Lung (tissue), 12 donors: ENCODE data around the gene RNF149. TPM values are rescaled to one million over a fixed set of nuclear protein-coding genes. Genes with fewer than 3 reads are reported as not detected.
"Not testable (repeated sequence)": the region's sequence is repeated elsewhere in the genome, so short reads cannot be mapped to it uniquely, and the experiment has no call there.

Source experiments
- ATAC-seq: fragments of 200-7000 bp; cut with Tn5 transposase; one replicate; pipeline ENCODE4 v1.9.1; 2020; ENCODE audit warnings: moderate number of reproducible peaks; ENCODE audit not compliant: insufficient read depth, low FRiP score
- DNase-seq, 3 donors: peaks; one replicate each; pipeline ENCODE4 v3.0.0-alpha.2; 2013 to 2017
- H3K27ac ChIP-seq, 2 donors: one replicate each; pipeline ENCODE4 v1.5.1; 2013; ENCODE audit warnings: mild to moderate bottlenecking in 2 of 2, moderate library complexity in 2 of 2, control low read depth in 1 of 2, inconsistent platforms in 1 of 2, low read depth in 1 of 2, low read length in 1 of 2
- H3K27me3 ChIP-seq, 3 donors: one replicate each; pipeline ENCODE4 v1.5.1; 2013; ENCODE audit warnings: low read length in 2 of 3; ENCODE audit not compliant: control insufficient read depth in 3 of 3, insufficient read depth in 3 of 3
- H3K36me3 ChIP-seq, 4 donors: one replicate each; pipeline ENCODE4 v1.5.1; 2013; ENCODE audit warnings: low read length in 4 of 4, mild to moderate bottlenecking in 1 of 4, moderate library complexity in 1 of 4; ENCODE audit not compliant: control insufficient read depth in 4 of 4, insufficient read depth in 4 of 4
- H3K4me1 ChIP-seq, 5 donors: one replicate each; pipeline ENCODE4 v1.5.1; 2013; ENCODE audit warnings: low read length in 5 of 5, mild to moderate bottlenecking in 2 of 5, moderate library complexity in 1 of 5; ENCODE audit not compliant: control insufficient read depth in 5 of 5, insufficient read depth in 5 of 5
- H3K4me3 ChIP-seq: one replicate; pipeline ENCODE4 v1.5.1; 2013; ENCODE audit warnings: mild to moderate bottlenecking, control low read depth, moderate library complexity
- H3K9ac ChIP-seq, 2 donors: one replicate each; pipeline ENCODE4 v1.5.1; 2013; ENCODE audit warnings: low read length in 2 of 2, control low read depth in 1 of 2; ENCODE audit not compliant: insufficient read depth in 1 of 2
- H3K9me3 ChIP-seq, 4 donors: one replicate each; pipeline ENCODE4 v1.5.1; 2013; ENCODE audit warnings: low read length in 3 of 4, mild to moderate bottlenecking in 1 of 4, moderate library complexity in 1 of 4; ENCODE audit not compliant: control insufficient read depth in 4 of 4, insufficient read depth in 3 of 4
- CTCF ChIP-seq: IDR thresholded peaks from 2 replicates; pipeline ENCODE4 v1.5.1; 2012; ENCODE audit warnings: mild to moderate bottlenecking; ENCODE audit errors: control extremely low read depth, extremely low read depth
- WGBS, 2 donors: extraction: QIAGEN DNeasy Blood & Tissue Kit; methylation state at CpG; one replicate each; pipeline ENCODE4 v1.1.7; 2013; 5-methylcytosine and 5-hydroxymethylcytosine counted together
- polyA plus RNA-seq, 2 donors: library from polyadenylated mRNA; stranded (reverse); fragments of 200-250 nt; gene quantifications; one replicate each; pipeline ENCODE4 v1.2.1, GENCODE V29; 2013
- total RNA-seq, 2 donors: library from RNA; depleted of rRNA in 1 of 2; stranded (reverse); fragments of >200 nt in 1 of 2; gene quantifications; one replicate each; pipeline ENCODE4 v1.2.1, GENCODE V29; 2014 to 2021
- donor health status: control.
- donor health status: control.
- donor health status: Bipolar disorder and iron deficiency.
- donor health status: healthy.
- donor health status: DM: yes; HTN: yes; CAD: no.

RNF149 gene
- total and polyA plus RNA-seq, 4 donors = 46.7 to 106 (median 93.4) TPM

- H3K36me3 ChIP-seq = no peaks in the 10 kb centered on the region
- H3K4me3 ChIP-seq = no peak overlapping the region
- no peak for TF ChIP-seq CTCF
- WGBS, 2 donors = 72 to 84% methylated on average over 5 of the region's 5 CpGs
- peaks cover 0 to 18% (median 1%) of the 10 kb centered on the region in 5 donors for H3K4me1 ChIP-seq
- DNase-seq = peak in 2 of 3 donors; percentile 45 to 52
- peak overlapping the region in 1 of 2 donors; percentile 30 for H3K27ac ChIP-seq
- H3K9me3 ChIP-seq = no peaks in the 10 kb centered on the region
- H3K9ac ChIP-seq = no peak overlapping the region
- ATAC-seq = no peak
- no peaks in the 10 kb centered on the region for H3K27me3 ChIP-seq
Observed at GRCh38 chr2:101241158-101241557, 67.3 kb downstream of the RNF149 start.

GRCh38 chr2:101240694-101241093 is 67.8 kb downstream of the RNF149 start:
- not testable (repeated sequence) for H3K9me3 ChIP-seq, H3K9ac ChIP-seq, H3K4me3 ChIP-seq, ATAC-seq, H3K27me3 ChIP-seq, H3K36me3 ChIP-seq
- H3K27ac ChIP-seq = peak overlapping the region in 1 of 2 donors; percentile 30
- DNase-seq = peak in 2 of 3 donors; percentile 50 to 67
- peak; percentile 25 for TF ChIP-seq CTCF
- H3K4me1 ChIP-seq = peaks cover 0 to 15% (median 1%) of the 10 kb centered on the region in 5 donors
- WGBS, 2 donors = 11 to 25% methylated on average over 2 of the region's 2 CpGs

GRCh38 chr2:101239760-101240118 is 68.8 kb downstream of the RNF149 start:
- H3K4me1 ChIP-seq = peaks cover 0 to 15% (median 2%) of the 10 kb centered on the region in 5 donors
- ATAC-seq, H3K9ac ChIP-seq, H3K27me3 ChIP-seq, H3K4me3 ChIP-seq, H3K36me3 ChIP-seq, DNase-seq, H3K9me3 ChIP-seq: not testable (repeated sequence)
- WGBS, 2 donors = 68 to 93% methylated on average over 2 of the region's 2 CpGs
- H3K27ac ChIP-seq = peak overlapping the region in 1 of 2 donors; percentile 40

GRCh38 chr2:101238930-101239759 is 69.4 kb downstream of the RNF149 start:
- Histone ChIP-seq H3K9me3 (no peaks in the 10 kb centered on the region), H3K4me3 (no peak overlapping the region), H3K27ac (peak overlapping the region in 1 of 2 donors; percentile 72), H3K4me1 (peaks cover 0 to 20% (median 4%) of the 10 kb centered on the region in 5 donors), H3K36me3 (no peaks in the 10 kb centered on the region), H3K9ac (no peak overlapping the region), H3K27me3 (no peaks in the 10 kb centered on the region)
- TF ChIP-seq CTCF = no peak
- ATAC-seq (no peak), DNase-seq (peak; percentile 64 to 86 (median 74))
- 61 to 78% methylated on average over 12 of the region's 12 CpGs for WGBS, 2 donors

GRCh38 chr2:101237944-101238343 is 70.6 kb downstream of the RNF149 start:
- not testable (repeated sequence) for H3K27me3 ChIP-seq, H3K36me3 ChIP-seq, H3K4me3 ChIP-seq, H3K9me3 ChIP-seq, ATAC-seq, DNase-seq, H3K27ac ChIP-seq, H3K9ac ChIP-seq
- peaks cover 2 to 24% (median 4%) of the 10 kb centered on the region in 5 donors for H3K4me1 ChIP-seq
- 72 to 75% methylated on average over 5 of the region's 5 CpGs for WGBS, 2 donors

GRCh38 chr2:101235956-101236355 is 72.5 kb downstream of the RNF149 start:
- not testable (repeated sequence) for DNase-seq, ATAC-seq, H3K9ac ChIP-seq, H3K4me3 ChIP-seq, H3K9me3 ChIP-seq, H3K36me3 ChIP-seq, H3K27ac ChIP-seq, H3K27me3 ChIP-seq
- 87 to 100% methylated on average over 1 of the region's 1 CpG for WGBS, 2 donors
- H3K4me1 ChIP-seq = peaks cover 2 to 24% (median 4%) of the 10 kb centered on the region in 5 donors
